Neutrophil (primary cell): ENCODE measurements around the gene CEP104.

Experiments
- H3K27ac ChIP-seq: fragments of 200-600 bp; sonication (generic); 2 replicates; pipeline ENCODE4 v1.5.1; 2016; ENCODE audit warnings: mild to moderate bottlenecking, moderate library complexity
- H3K27me3 ChIP-seq: fragments of 200-600 bp; sonication (generic); 2 replicates; pipeline ENCODE4 v1.6.0; 2016; ENCODE audit warnings: mild to moderate bottlenecking
- H3K36me3 ChIP-seq: fragments of 200-600 bp; sonication (generic); 2 replicates; pipeline ENCODE4 v1.5.1; 2017
- H3K4me1 ChIP-seq, 2 experiments: fragments of 200-600 bp in 1 of 2; sonication (generic) in 1 of 2; 1 replicate in 1 of 2; 2 replicates in 1 of 2; pipeline versions ENCODE4 v1.5.1 to v1.6.1; 2013 to 2016; ENCODE audit warnings: low read depth in 1 of 2, low read length in 1 of 2, mild to moderate bottlenecking in 1 of 2, moderate library complexity in 1 of 2; ENCODE audit not compliant: control insufficient read depth in 1 of 2, insufficient read depth in 1 of 2
- H3K4me3 ChIP-seq, 2 experiments: fragments of 200-600 bp in 1 of 2; sonication (generic) in 1 of 2; 1 replicate in 1 of 2; 2 replicates in 1 of 2; pipeline ENCODE4 v1.5.1; 2013 to 2016; ENCODE audit warnings: low read depth in 1 of 2, low read length in 1 of 2, mild to moderate bottlenecking in 1 of 2, moderate library complexity in 1 of 2
- H3K9me3 ChIP-seq: fragments of 200-600 bp; sonication (generic); 2 replicates; pipeline ENCODE4 v1.5.1; 2016
- CTCF ChIP-seq: fragments of 200-600 bp; sonication (generic); IDR thresholded peaks from 2 replicates; pipeline ENCODE4 v1.5.1; 2016; ENCODE audit warnings: antibody characterized with exemption

CEP104 gene

GRCh38 chr1:3891329-3891865 lies 34.4 kb upstream of the CEP104 start:
- Histone ChIP-seq H3K27ac (peak overlapping the region; percentile 74), H3K27me3 (no peaks in the 10 kb centered on the region), H3K4me3 (no peak overlapping the region), H3K36me3 (peaks cover 54% of the 10 kb centered on the region), H3K4me1 (peaks cover 0 to 14% of the 10 kb centered on the region in 2 experiments), H3K9me3 (no peaks in the 10 kb centered on the region)
- TF ChIP-seq CTCF: no peak

GRCh38 chr1:3890389-3891328 lies 33.6 kb upstream of the CEP104 start:
- peak overlapping the region; percentile 74 for H3K27ac ChIP-seq
- H3K4me1 ChIP-seq: peaks cover 0 to 14% of the 10 kb centered on the region in 2 experiments
- no peaks in the 10 kb centered on the region for H3K9me3 ChIP-seq
- H3K36me3 ChIP-seq: peaks cover 59% of the 10 kb centered on the region
- no peak overlapping the region for H3K4me3 ChIP-seq
- no peak for TF ChIP-seq CTCF
- no peaks in the 10 kb centered on the region for H3K27me3 ChIP-seq

- peaks cover 0 to 14% of the 10 kb centered on the region in 2 experiments for H3K4me1 ChIP-seq
- H3K4me3 ChIP-seq: no peak overlapping the region
- TF ChIP-seq CTCF: no peak
- H3K9me3 ChIP-seq: no peaks in the 10 kb centered on the region
- no peaks in the 10 kb centered on the region for H3K27me3 ChIP-seq
- peaks cover 55% of the 10 kb centered on the region for H3K36me3 ChIP-seq
- peak overlapping the region; percentile 74 for H3K27ac ChIP-seq
Observed at GRCh38 chr1:3889936-3890335, 32.9 kb upstream of the CEP104 start.

GRCh38 chr1:3888301-3888700 lies 31.3 kb upstream of the CEP104 start:
- no peaks in the 10 kb centered on the region for H3K27me3 ChIP-seq
- H3K4me1 ChIP-seq: peaks cover 0 to 14% of the 10 kb centered on the region in 2 experiments
- no peak overlapping the region for H3K4me3 ChIP-seq
- H3K27ac ChIP-seq: no peak overlapping the region
- H3K36me3 ChIP-seq: peaks cover 66% of the 10 kb centered on the region
- no peaks in the 10 kb centered on the region for H3K9me3 ChIP-seq
- no peak for TF ChIP-seq CTCF

- peaks cover 69% of the 10 kb centered on the region for H3K36me3 ChIP-seq
- no peaks in the 10 kb centered on the region for H3K9me3 ChIP-seq
- H3K27ac ChIP-seq: peak overlapping the region; percentile 5
- H3K4me1 ChIP-seq: peaks cover 0 to 14% of the 10 kb centered on the region in 2 experiments
- no peak overlapping the region for H3K4me3 ChIP-seq
- no peak for TF ChIP-seq CTCF
- no peaks in the 10 kb centered on the region for H3K27me3 ChIP-seq
Observed at GRCh38 chr1:3886691-3887090, 29.7 kb upstream of the CEP104 start.
